ENCODE data around the gene GUCA2A. TPM values are rescaled to one million over a fixed set of nuclear protein-coding genes. Genes with fewer than 3 reads are reported as not detected.

GUCA2A gene
- total RNA-seq, 1 donor from 2014 or later = not detected

DNA sequence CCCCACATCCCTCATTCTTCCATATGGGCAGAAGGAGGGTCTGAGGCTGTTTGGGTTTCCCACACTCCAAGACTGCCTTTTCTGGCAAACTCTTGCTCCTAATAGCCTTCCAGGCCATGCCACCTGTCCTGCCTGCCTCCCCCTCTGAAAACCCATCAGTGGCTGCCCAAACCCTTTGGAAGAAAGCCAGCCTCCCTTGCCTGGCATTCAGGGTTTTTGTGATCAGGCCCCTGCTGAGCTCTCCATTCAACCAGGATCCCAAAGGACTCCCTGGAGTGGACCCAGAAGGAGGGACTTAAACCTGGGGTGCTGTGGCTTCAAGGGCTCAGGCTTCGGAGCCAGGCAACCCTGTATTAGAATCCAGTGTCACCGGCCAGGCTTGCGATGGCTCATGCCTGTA lies 4.2 kb upstream of the GUCA2A start:
- H3K36me3 Mint-ChIP-seq (ENCODE audit: low read depth, unreplicated experiment) = peaks cover 6% of the 10 kb centered on the region
- H3K27ac Mint-ChIP-seq (ENCODE audit: unreplicated experiment) = no peak overlapping the region
- H3K4me1 Mint-ChIP-seq (ENCODE audit: unreplicated experiment) = peaks cover 18% of the 10 kb centered on the region
- H3K4me3 Mint-ChIP-seq (ENCODE audit: unreplicated experiment) = no peak overlapping the region
- DNase-seq (ENCODE audit: low spot score) = no peak
- no peak for TF ChIP-seq CTCF (IDR thresholded peaks at IDR 0.05; ENCODE audit: unreplicated experiment)
- H3K27me3 Mint-ChIP-seq (ENCODE audit: unreplicated experiment) = peaks cover 18% of the 10 kb centered on the region
- H3K9me3 Mint-ChIP-seq (ENCODE audit: unreplicated experiment) = no peaks in the 10 kb centered on the region

- no peak overlapping the region for H3K4me3 Mint-ChIP-seq (ENCODE audit: unreplicated experiment)
- peaks cover 18% of the 10 kb centered on the region for H3K27me3 Mint-ChIP-seq (ENCODE audit: unreplicated experiment)
- DNase-seq (ENCODE audit: low spot score) = no peak
- peaks cover 6% of the 10 kb centered on the region for H3K36me3 Mint-ChIP-seq (ENCODE audit: low read depth, unreplicated experiment)
- no peak overlapping the region for H3K27ac Mint-ChIP-seq (ENCODE audit: unreplicated experiment)
- H3K4me1 Mint-ChIP-seq (ENCODE audit: unreplicated experiment) = peaks cover 16% of the 10 kb centered on the region
- no peaks in the 10 kb centered on the region for H3K9me3 Mint-ChIP-seq (ENCODE audit: unreplicated experiment)
- TF ChIP-seq CTCF (IDR thresholded peaks at IDR 0.05; ENCODE audit: unreplicated experiment) = no peak
Measured at GRCh38 chr1:42168391-42168670, 3.8 kb upstream of the GUCA2A start.

GRCh38 chr1:42167611-42168390 lies 3.3 kb upstream of the GUCA2A start:
- peaks cover 18% of the 10 kb centered on the region for H3K27me3 Mint-ChIP-seq (ENCODE audit: unreplicated experiment)
- H3K27ac Mint-ChIP-seq (ENCODE audit: unreplicated experiment) = no peak overlapping the region
- H3K9me3 Mint-ChIP-seq (ENCODE audit: unreplicated experiment) = no peaks in the 10 kb centered on the region
- peaks cover 16% of the 10 kb centered on the region for H3K4me1 Mint-ChIP-seq (ENCODE audit: unreplicated experiment)
- no peak for DNase-seq (ENCODE audit: low spot score)
- no peak for TF ChIP-seq CTCF (IDR thresholded peaks at IDR 0.05; ENCODE audit: unreplicated experiment)
- peaks cover 6% of the 10 kb centered on the region for H3K36me3 Mint-ChIP-seq (ENCODE audit: low read depth, unreplicated experiment)
- no peak overlapping the region for H3K4me3 Mint-ChIP-seq (ENCODE audit: unreplicated experiment)

DNA sequence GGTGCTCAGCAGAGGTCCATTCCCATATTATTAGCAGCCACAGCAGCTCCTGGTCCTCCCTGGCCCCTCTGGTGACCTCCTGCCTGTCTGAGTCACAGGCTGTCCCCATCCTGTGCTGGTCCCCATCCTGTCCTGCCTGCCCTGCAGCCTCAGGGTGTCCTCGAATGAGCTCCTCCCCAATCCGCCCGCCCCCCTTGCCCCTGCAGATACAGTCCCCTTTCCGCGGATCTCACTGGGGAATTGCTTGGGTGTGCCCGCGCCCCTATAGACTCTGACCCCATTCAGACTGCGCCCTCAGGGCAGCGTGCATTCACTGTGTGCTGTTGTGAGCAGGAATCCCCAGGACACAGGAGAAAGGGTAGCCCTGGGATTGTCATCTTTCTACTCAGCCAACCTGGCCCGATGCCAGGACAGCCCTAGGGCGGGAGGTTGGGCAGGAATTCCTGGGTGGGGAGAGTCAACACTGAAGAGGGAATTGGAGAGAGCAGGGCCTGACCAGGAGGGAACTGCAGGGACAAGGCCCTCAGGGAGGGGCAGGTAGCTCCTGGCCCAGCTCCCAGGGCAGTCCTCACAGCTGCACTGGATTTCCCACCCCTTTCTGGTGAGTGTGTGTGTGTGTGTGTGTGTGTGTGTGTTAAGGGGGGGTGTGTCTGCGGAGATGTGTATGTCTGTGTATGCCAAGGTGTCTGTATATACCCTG lies 1.1 kb upstream of the GUCA2A start:
- peaks cover 6% of the 10 kb centered on the region for H3K36me3 Mint-ChIP-seq (ENCODE audit: low read depth, unreplicated experiment)
- H3K9me3 Mint-ChIP-seq (ENCODE audit: unreplicated experiment) = no peaks in the 10 kb centered on the region
- H3K27ac Mint-ChIP-seq (ENCODE audit: unreplicated experiment) = no peak overlapping the region
- no peak for DNase-seq (ENCODE audit: low spot score)
- H3K4me3 Mint-ChIP-seq (ENCODE audit: unreplicated experiment) = no peak overlapping the region
- peaks cover 3% of the 10 kb centered on the region for H3K4me1 Mint-ChIP-seq (ENCODE audit: unreplicated experiment)
- H3K27me3 Mint-ChIP-seq (ENCODE audit: unreplicated experiment) = peaks cover 10% of the 10 kb centered on the region
- no peak for TF ChIP-seq CTCF (IDR thresholded peaks at IDR 0.05; ENCODE audit: unreplicated experiment)
